GM12892 (cell line): ENCODE data around the gene ZMAT5.

Experiments used
- POLR2AphosphoS5 ChIP-seq: IDR thresholded peaks from 2 replicates; pipeline ENCODE4 v1.6.1; 2011; ENCODE audit warnings: low read depth, low read length, control low read depth
- TAF1 ChIP-seq: IDR thresholded peaks from 2 replicates; pipeline ENCODE4 v1.6.1; 2011; ENCODE audit warnings: low read depth, mild to moderate bottlenecking, control low read depth, low read length, borderline replicate concordance

DNA sequence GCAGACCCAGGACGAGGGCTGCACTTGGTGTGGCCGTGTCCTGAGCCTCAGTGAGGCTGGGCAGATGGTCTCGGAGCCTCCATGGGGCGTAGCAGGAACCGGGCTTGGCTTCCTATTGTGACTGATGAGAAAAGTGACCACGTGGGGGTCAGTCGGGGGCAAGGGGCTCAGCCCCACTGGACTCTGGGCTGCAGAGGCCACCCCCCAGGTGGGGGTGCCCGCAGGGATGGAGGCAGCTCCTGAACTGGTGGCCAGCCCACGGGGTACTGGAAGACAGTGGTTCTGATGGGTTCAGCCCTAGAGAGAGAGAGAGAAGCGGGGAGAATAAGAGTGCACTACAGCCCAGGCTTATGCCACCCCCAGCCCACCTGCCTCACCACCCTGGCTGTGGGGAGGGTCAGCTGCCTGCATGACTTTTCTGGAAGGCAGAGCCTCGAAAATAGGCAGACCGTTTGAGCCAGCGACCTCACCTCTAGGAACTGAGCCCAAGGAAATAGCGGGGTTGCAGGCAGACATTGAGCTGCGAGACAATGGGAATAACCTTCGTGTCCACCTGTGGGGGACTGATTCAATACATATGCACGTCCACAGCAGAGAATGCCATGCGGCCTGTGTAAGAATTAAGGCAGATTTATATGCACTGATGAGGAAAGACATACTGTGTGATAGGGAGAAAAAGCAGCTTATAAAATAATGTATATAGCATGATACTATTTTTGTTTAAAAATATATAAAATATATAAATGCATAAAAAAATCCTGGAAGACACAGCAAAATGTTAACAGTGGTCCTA lies 35.6 kb downstream of the ZMAT5 start:
- no peak for TF ChIP-seq POLR2AphosphoS5
- TF ChIP-seq TAF1 = no peak
